Measurements from ENCODE around the gene FBXO3. TPM values are rescaled to one million over a fixed set of nuclear protein-coding genes. Genes with fewer than 3 reads are reported as not detected.
A peak's percentile ranks its signal among the peaks of the same experiment; 100 is the strongest.
"Not testable (repeated sequence)": the region's sequence is repeated elsewhere in the genome, so short reads cannot be mapped to it uniquely, and the experiment has no call there.

Gene FBXO3
- total RNA-seq, 2 experiments from 2014 or later: 26.9 to 30.9 TPM

- POLR2A ChIA-PET: interaction anchor here (1.7 to 3.2 kb wide), 4 partner anchors 14 to 21 kb away, joined by 6 to 26 read pairs (median 9); partner anchors contain the start of genes C11orf91 and CD59
- no peak overlapping the region for H3K4me3 Mint-ChIP-seq
Measured at GRCh38 chr11:33721426-33721825, 52.9 kb downstream of the FBXO3 start.

GRCh38 chr11:33719587-33719986, 54.7 kb downstream of the FBXO3 start:
- Mint-ChIP-seq H3K27ac (no peak overlapping the region), H3K4me1 (peaks cover 48% of the 10 kb centered on the region), H3K9me3 (no peaks in the 10 kb centered on the region), H3K27me3 (no peaks in the 10 kb centered on the region), H3K4me3 (no peak overlapping the region), H3K36me3 (ENCODE audit: low read depth) (peaks cover 34% of the 10 kb centered on the region)
- CTCF ChIA-PET: interaction anchor here (1.8 kb wide), 1 partner anchor 23 kb away, joined by 8 read pairs; no protein-coding TSS in a partner anchor
- no peak for DNase-seq
- POLR2A ChIA-PET: interaction anchor here (1.3 kb wide), 1 partner anchor 17 kb away, joined by 3 read pairs; no protein-coding TSS in a partner anchor

More at GRCh38 chr11:33721426-33721825, 52.9 kb downstream of the FBXO3 start:
- Mint-ChIP-seq H3K36me3 (ENCODE audit: low read depth) (peaks cover 42% of the 10 kb centered on the region), H3K27ac (peak overlapping the region; percentile 38), H3K9me3 (no peaks in the 10 kb centered on the region), H3K4me1 (peaks cover 60% of the 10 kb centered on the region), H3K27me3 (no peaks in the 10 kb centered on the region)
- CTCF ChIA-PET: interaction anchor here (0.6 to 1.5 kb wide), 2 partner anchors 21 to 51 kb away, joined by 4 to 6 read pairs; no protein-coding TSS in a partner anchor
- DNase-seq: no peak

DNA sequence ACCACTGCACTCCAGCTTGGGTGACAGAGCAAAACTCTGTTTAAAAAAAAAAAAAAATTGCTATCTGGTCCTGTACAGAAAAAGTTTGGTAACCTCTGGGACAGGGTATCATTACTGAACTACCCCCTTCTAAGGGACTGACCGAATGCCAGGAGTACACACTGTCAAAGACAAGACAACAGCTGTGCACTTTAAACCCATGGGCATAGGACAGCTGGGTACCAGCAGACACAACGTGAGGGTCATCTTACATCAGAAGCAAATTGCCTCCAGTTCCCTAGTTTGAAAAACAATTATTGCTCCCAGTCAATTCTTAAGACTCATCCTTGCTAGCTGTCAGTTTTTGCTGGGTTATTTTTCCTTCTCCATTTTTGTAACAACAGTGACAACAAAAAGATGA, 55.9 kb downstream of the FBXO3 start:
- Mint-ChIP-seq H3K27me3 (no peaks in the 10 kb centered on the region), H3K4me3 (no peak overlapping the region), H3K27ac (no peak overlapping the region), H3K36me3 (ENCODE audit: low read depth) (peaks cover 39% of the 10 kb centered on the region), H3K4me1 (peaks cover 36% of the 10 kb centered on the region), H3K9me3 (no peaks in the 10 kb centered on the region)
- no peak for DNase-seq
- ChIA-PET POLR2A (interaction anchor here (1.1 kb wide), 1 partner anchor 18 kb away, joined by 3 read pairs; no protein-coding TSS in a partner anchor), CTCF (interaction anchor here (5.1 kb wide), 1 partner anchor 25 kb away, joined by 69 read pairs; no protein-coding TSS in a partner anchor)

- no peak overlapping the region for H3K4me3 Mint-ChIP-seq
- ChIA-PET CTCF (interaction anchor here (1.0 to 5.1 kb wide), 11 partner anchors 10 to 112 kb away, joined by 3 to 69 read pairs (median 7); partner anchors contain the start of genes C11orf91 and CD59), POLR2A (interaction anchor here (0.7 to 2.4 kb wide), 3 partner anchors 19 to 26 kb away, joined by 3 to 8 read pairs (median 6); no protein-coding TSS in a partner anchor)
- H3K36me3 Mint-ChIP-seq (ENCODE audit: low read depth): peaks cover 35% of the 10 kb centered on the region
- H3K4me1 Mint-ChIP-seq: peaks cover 14% of the 10 kb centered on the region
- H3K9me3 Mint-ChIP-seq: no peaks in the 10 kb centered on the region
- H3K27me3 Mint-ChIP-seq: no peaks in the 10 kb centered on the region
- DNase-seq: no peak
- H3K27ac Mint-ChIP-seq: no peak overlapping the region
Measured at GRCh38 chr11:33716243-33716642, 58.1 kb downstream of the FBXO3 start.

- H3K27me3 Mint-ChIP-seq: no peaks in the 10 kb centered on the region
- no peak overlapping the region for H3K27ac Mint-ChIP-seq
- POLR2A ChIA-PET: interaction anchor here (0.7 kb wide), 1 partner anchor 21 kb away, joined by 3 read pairs; no protein-coding TSS in a partner anchor
- peaks cover 30% of the 10 kb centered on the region for H3K36me3 Mint-ChIP-seq (ENCODE audit: low read depth)
- H3K9me3 Mint-ChIP-seq: no peaks in the 10 kb centered on the region
- CTCF ChIA-PET: interaction anchor here (1.5 to 5.1 kb wide), 2 partner anchors 30 to 94 kb away, joined by 3 to 69 read pairs; no protein-coding TSS in a partner anchor
- no peak for DNase-seq
- H3K4me3 Mint-ChIP-seq: no peak overlapping the region
- H3K4me1 Mint-ChIP-seq: peaks cover 2% of the 10 kb centered on the region
Measured at GRCh38 chr11:33713856-33714398, 60.4 kb downstream of the FBXO3 start.

DNA sequence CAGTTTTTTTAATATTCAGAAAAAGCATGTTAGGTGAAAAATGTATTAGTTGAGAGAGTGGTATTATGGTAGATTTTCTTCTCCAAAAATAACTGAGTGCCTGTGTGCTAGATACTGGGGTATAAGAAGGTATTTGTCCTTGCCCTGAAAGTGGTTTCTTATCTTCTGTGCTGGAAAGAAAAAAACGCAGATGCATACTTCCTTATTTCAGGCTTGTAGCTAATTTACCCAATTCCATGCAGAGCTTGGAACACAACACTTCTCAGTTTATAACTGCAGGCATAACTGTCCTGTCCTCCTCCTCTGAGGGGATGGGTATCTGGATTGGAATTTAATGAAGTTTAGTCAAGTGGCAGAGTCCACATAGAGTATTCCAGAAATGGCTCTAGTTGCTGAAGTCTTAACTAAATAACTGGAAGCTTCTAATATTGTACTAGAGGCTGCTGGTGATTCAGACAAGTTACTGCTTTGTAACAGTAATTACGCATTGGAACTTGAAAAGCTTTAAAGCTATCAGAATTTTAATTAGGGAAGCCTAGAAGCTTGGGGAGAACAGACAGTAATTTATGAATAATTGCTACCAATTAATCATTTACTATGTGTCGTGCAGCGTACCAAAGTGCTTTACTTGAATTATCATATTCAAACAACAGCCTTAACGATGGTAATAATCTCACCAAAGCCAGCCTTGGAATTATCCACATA, 61.0 kb downstream of the FBXO3 start:
- DNase-seq: no peak
- Mint-ChIP-seq H3K36me3 (ENCODE audit: low read depth) (peaks cover 31% of the 10 kb centered on the region), H3K9me3 (no peaks in the 10 kb centered on the region), H3K27me3 (no peaks in the 10 kb centered on the region), H3K4me1 (peaks cover 2% of the 10 kb centered on the region), H3K27ac (no peak overlapping the region), H3K4me3 (no peak overlapping the region)
- ChIA-PET CTCF (interaction anchor here (1.5 to 5.1 kb wide), 2 partner anchors 30 to 95 kb away, joined by 3 to 69 read pairs; no protein-coding TSS in a partner anchor), POLR2A (no interaction called here)

DNA sequence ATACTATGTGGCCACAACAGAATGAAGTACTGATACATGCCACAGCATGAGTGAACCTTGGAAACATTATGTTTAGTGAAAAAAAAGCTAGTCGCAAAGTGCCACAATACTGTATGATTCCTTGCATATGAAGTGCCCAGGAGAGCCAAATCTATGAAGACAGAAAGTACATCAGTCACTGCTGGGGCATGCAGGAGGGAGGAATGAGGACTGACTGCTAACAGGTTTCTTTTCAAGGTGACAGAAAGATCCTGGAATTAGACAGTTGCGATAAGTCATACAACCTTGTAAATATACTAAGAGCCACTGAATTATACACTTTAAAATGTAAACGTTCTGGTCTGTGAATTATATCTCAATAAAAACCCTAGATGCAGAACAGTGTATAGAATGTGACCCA, 61.9 kb downstream of the FBXO3 start:
- Mint-ChIP-seq H3K27me3 (no peaks in the 10 kb centered on the region), H3K27ac (no peak overlapping the region), H3K4me3 (no peak overlapping the region), H3K4me1 (peaks cover 2% of the 10 kb centered on the region), H3K9me3 (no peaks in the 10 kb centered on the region), H3K36me3 (ENCODE audit: low read depth) (peaks cover 29% of the 10 kb centered on the region)
- ChIA-PET CTCF (no interaction called here), POLR2A (no interaction called here)
- DNase-seq: no peak

- H3K27me3 Mint-ChIP-seq: no peaks in the 10 kb centered on the region
- H3K36me3 Mint-ChIP-seq (ENCODE audit: low read depth): peaks cover 35% of the 10 kb centered on the region
- no peak overlapping the region for H3K4me3 Mint-ChIP-seq
- CTCF ChIA-PET: no interaction called here
- no peaks in the 10 kb centered on the region for H3K9me3 Mint-ChIP-seq
- peaks cover 8% of the 10 kb centered on the region for H3K4me1 Mint-ChIP-seq
- no peak overlapping the region for H3K27ac Mint-ChIP-seq
- POLR2A ChIA-PET: no interaction called here
- DNase-seq: no peak
Measured at GRCh38 chr11:33709466-33709865, 64.9 kb downstream of the FBXO3 start.

GRCh38 chr11:33708985-33709384, 65.3 kb downstream of the FBXO3 start:
- CTCF ChIA-PET: interaction anchor here (0.8 to 3.9 kb wide), 2 partner anchors 25 to 34 kb away, joined by 3 to 17 read pairs; no protein-coding TSS in a partner anchor
- Mint-ChIP-seq H3K4me1 (peaks cover 8% of the 10 kb centered on the region), H3K9me3 (no peaks in the 10 kb centered on the region), H3K36me3 (ENCODE audit: low read depth) (peaks cover 32% of the 10 kb centered on the region), H3K27ac (no peak overlapping the region), H3K4me3 (no peak overlapping the region), H3K27me3 (no peaks in the 10 kb centered on the region)
- no peak for DNase-seq
- POLR2A ChIA-PET: no interaction called here

GRCh38 chr11:33707831-33708230, 66.5 kb downstream of the FBXO3 start:
- CTCF ChIA-PET: interaction anchor here (3.0 to 3.9 kb wide), 2 partner anchors 9 to 35 kb away, joined by 15 to 17 read pairs; no protein-coding TSS in a partner anchor
- POLR2A ChIA-PET: interaction anchor here (1.0 kb wide), 1 partner anchor 35 kb away, joined by 3 read pairs; no protein-coding TSS in a partner anchor

DNA sequence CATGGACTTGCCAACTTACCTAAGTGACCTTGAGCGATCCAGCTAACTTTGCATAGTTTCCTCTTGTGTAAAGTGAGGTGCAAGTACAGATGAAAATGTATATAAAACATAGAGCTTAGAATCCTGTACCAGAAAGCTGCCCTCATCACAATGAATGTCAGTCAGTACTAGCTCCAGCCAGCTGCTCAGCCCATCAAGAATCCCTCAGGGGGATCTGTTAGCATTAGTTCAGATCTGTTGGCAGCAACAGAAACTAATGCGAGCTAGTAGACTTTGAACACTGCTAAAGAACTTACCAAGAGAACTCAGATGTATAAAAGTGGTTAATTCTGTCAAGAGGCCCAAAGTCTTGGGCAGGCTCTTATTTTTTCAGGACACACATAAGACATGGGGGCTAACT, 67.4 kb downstream of the FBXO3 start:
- Mint-ChIP-seq H3K27ac (no peak overlapping the region), H3K36me3 (ENCODE audit: low read depth) (peaks cover 25% of the 10 kb centered on the region), H3K4me1 (peaks cover 8% of the 10 kb centered on the region), H3K9me3 (no peaks in the 10 kb centered on the region), H3K27me3 (no peaks in the 10 kb centered on the region), H3K4me3 (no peak overlapping the region)
- DNase-seq: no peak
- CTCF ChIA-PET: interaction anchor here (3.0 to 3.9 kb wide), 2 partner anchors 10 to 36 kb away, joined by 15 to 17 read pairs; no protein-coding TSS in a partner anchor
- POLR2A ChIA-PET: interaction anchor here (0.7 to 2.5 kb wide), 2 partner anchors 15 to 27 kb away, joined by 3 to 9 read pairs; no protein-coding TSS in a partner anchor

More at GRCh38 chr11:33707831-33708230, 66.5 kb downstream of the FBXO3 start:
- H3K36me3 Mint-ChIP-seq (ENCODE audit: low read depth): peaks cover 30% of the 10 kb centered on the region
- not testable (repeated sequence) for H3K27me3 Mint-ChIP-seq, H3K9me3 Mint-ChIP-seq, H3K27ac Mint-ChIP-seq, H3K4me3 Mint-ChIP-seq, DNase-seq, H3K4me1 Mint-ChIP-seq

DNA sequence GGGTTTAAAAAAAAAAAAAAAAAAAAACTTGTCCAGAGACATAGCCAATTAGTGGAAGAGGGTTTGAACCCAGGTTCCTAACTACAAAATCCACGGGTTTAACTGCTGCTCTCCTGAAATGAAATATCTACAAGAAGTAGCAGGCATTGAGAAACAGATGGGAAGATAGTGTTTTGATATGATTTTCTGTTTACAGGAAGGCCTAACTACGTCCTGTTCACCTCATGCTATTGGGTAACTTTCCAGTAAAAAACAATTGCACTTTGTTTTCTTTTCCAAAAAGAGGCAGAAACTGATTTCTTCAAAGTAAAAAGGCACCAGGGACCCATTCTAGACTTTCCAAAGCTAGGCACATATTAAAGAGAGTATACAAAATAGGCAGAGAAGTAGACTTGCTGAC, 67.8 kb downstream of the FBXO3 start:
- POLR2A ChIA-PET: interaction anchor here (1.2 to 2.5 kb wide), 2 partner anchors 15 to 25 kb away, joined by 3 to 9 read pairs; no protein-coding TSS in a partner anchor
- Mint-ChIP-seq H3K9me3 (no peaks in the 10 kb centered on the region), H3K4me1 (peaks cover 10% of the 10 kb centered on the region), H3K27ac (no peak overlapping the region), H3K4me3 (no peak overlapping the region), H3K27me3 (no peaks in the 10 kb centered on the region), H3K36me3 (ENCODE audit: low read depth) (peaks cover 25% of the 10 kb centered on the region)
- CTCF ChIA-PET: interaction anchor here (3.0 to 3.9 kb wide), 2 partner anchors 10 to 36 kb away, joined by 15 to 17 read pairs; no protein-coding TSS in a partner anchor
- no peak for DNase-seq

Data from activated CD4-positive, alpha-beta memory T cell treated with anti-CD3 and anti-CD28 coated beads, Interleukin-2, amount 10 ng/mL, durations not matched to agents 7 days and 5 days (primary cell).